Measurements from ENCODE around the gene TMEM108. TPM values are rescaled to one million over a fixed set of nuclear protein-coding genes. Genes with fewer than 3 reads are reported as not detected.

Gene TMEM108
- polyA plus RNA-seq, 1 donor (not counting 4 experiments of a cell fraction or from before 2014, with no cell fraction given): not detected

GRCh38 chr3:133445108-133445507 lies 406.9 kb downstream of the TMEM108 start:
- no peaks in the 10 kb centered on the region for H3K36me3 ChIP-seq (ENCODE audit: control insufficient read depth in 2 of 2, extremely low read depth in 1 of 2, insufficient read depth in 2 of 2, low read length in 2 of 2)
- no peaks in the 10 kb centered on the region for H3K27me3 ChIP-seq (ENCODE audit: control insufficient read depth, extremely low read depth, insufficient read depth, low read length)
- H4K20me1 ChIP-seq (ENCODE audit: control insufficient read depth, extremely low read depth, insufficient read depth, low read length): no peaks in the 10 kb centered on the region
- H3K9me1 ChIP-seq (ENCODE audit: control insufficient read depth, extremely low read depth, insufficient read depth, low read length): no peaks in the 10 kb centered on the region
- TF ChIP-seq EZH2 (IDR thresholded peaks at IDR 0.05; ENCODE audit: low read length) (no peak), CTCF (optimal IDR thresholded peaks at IDR 0.05 in 1 of 3, IDR thresholded peaks at IDR 0.05 in 1 of 3, conservative IDR thresholded peaks at IDR 0.05 in 1 of 3; ENCODE audit: extremely low read depth in 1 of 3, insufficient read depth in 2 of 3, low read length in 3 of 3) (no peak)
- H3K4me2 ChIP-seq (ENCODE audit: control insufficient read depth, extremely low read depth, insufficient read depth, low read depth, low read length): no peak overlapping the region
- no peak overlapping the region for H2AFZ ChIP-seq (ENCODE audit: control insufficient read depth, low read length)
- H3K79me2 ChIP-seq (ENCODE audit: control insufficient read depth, insufficient read depth, low read length): no peaks in the 10 kb centered on the region
- H3K9ac ChIP-seq (ENCODE audit: control insufficient read depth, extremely low read depth, insufficient read depth, low read length): no peak overlapping the region
- H3K4me1 ChIP-seq (ENCODE audit: control insufficient read depth, extremely low read depth, insufficient read depth, low read length): peaks cover 11% of the 10 kb centered on the region
- DNase-seq (ENCODE audit: low read depth, low spot score): no peak
- H3K27ac ChIP-seq (ENCODE audit: control insufficient read depth, insufficient read depth, low read length): no peak overlapping the region
- H3K4me3 ChIP-seq (ENCODE audit: control insufficient read depth in 2 of 3, extremely low read depth in 1 of 3, insufficient read depth in 2 of 3, low read depth in 1 of 3, low read length in 3 of 3): no peak overlapping the region
- no peak for FAIRE-seq
- H3K9me3 ChIP-seq (ENCODE audit: control insufficient read depth, low read depth, low read length): no peaks in the 10 kb centered on the region
- dilution Hi-C loops (cut with MboI; ENCODE audit: extremely low pct_ligation_motif_present, low sequenced_read_pairs): no loop called here

All from keratinocyte (primary cell).